ENCODE measurements around the gene POP7. TPM values are rescaled to one million over a fixed set of nuclear protein-coding genes. Genes with fewer than 3 reads are reported as not detected.
A peak's percentile ranks its signal among the peaks of the same experiment; 100 is the strongest.
"Not testable (repeated sequence)": the region's sequence is repeated elsewhere in the genome, so short reads cannot be mapped to it uniquely, and the experiment has no call there.

POP7 gene
- polyA plus RNA-seq, 4 donors, result 20.6 to 31.4 (median 23.9) TPM

DNA sequence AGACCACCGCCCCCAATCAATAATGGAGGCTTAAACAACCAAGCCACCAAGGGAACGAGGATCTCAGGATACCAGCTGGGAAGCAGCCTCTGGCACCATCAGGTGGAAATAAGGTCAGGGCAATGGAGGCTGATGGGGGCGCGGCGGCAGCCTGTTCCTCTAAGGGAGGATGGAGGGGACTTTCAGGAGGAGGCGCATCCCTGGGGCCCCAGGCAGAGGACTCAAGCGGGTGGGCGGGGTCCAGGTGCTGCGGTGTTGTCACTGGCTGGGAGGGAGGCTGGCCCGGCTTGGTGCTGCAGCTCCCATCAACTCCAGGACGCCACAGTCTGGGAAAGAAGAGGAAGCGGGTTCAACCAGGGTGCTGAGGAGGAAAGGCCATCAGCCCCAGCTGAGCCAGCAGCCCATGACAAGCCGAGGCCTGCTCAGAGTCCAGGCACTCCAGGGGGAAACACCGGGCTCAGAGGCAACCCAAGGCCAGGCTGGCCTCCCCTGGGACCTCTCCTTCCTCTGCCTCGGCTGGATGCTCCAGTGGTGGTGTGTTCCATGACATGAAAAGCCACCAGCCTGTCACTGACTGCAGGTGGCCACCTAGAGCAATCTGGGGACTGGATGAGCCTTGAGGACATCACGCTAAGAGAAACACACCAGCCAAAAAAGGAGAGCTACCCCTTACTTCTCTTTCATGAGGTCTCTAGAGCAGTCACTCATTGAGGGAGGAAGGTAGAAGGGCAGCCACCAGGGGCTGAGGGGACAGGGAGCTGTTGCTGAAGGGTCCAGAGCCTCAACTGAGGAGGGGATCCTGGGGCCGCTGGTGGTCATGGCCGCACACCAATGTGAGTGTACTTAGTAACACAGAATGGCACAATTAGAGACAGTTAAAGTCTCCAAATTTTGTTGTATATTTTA lies 16.4 kb upstream of the POP7 start:
- DNase-seq (ENCODE audit: low read depth in 4 of 4, low spot score in 3 of 4), result no peak

DNA sequence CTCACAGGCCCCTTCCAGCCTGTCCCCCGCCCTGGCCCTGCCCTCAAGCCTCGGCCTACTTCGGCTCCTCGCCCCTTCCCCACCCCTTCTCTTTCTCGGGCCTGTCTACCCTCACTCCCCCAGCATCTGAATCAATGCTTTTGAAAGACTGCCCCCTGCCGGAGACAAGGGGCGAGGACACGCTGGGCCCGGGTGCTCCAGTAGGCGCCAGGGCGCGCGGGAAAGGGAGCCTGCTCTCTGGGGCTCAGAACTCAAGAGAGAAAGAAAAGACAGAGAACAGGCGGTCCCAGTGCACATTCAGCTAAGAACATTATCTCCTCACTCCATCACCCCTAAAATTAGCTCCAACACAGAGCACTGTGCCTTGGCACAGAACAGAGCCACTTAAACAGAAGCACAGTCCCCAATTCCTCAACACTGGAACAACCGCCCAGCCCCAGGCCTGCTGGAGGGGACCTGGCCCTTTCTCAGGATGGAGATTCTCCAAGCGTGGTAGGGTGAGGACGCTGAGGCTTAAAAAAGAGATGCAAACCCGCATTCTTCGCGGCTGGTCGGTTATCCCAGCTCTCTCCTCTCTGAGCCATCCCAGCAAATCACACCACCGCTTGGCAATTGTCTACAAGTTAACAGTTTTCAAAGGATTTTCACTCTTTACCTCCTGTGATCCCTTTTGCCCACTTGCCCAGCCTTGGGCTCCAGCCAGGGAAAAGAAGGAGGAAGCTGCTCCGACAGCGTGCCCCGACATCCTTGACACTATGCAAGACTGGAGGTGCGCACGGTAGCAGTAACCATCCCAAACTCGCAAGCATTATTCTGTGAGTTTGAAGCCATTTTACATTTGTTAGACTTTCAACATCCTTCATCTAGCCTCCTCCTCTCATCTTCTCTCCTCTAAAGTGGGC lies 14.0 kb upstream of the POP7 start:
- peak in 1 of 4 donors; percentile 68 for DNase-seq (ENCODE audit: low read depth in 4 of 4, low spot score in 3 of 4)

DNA sequence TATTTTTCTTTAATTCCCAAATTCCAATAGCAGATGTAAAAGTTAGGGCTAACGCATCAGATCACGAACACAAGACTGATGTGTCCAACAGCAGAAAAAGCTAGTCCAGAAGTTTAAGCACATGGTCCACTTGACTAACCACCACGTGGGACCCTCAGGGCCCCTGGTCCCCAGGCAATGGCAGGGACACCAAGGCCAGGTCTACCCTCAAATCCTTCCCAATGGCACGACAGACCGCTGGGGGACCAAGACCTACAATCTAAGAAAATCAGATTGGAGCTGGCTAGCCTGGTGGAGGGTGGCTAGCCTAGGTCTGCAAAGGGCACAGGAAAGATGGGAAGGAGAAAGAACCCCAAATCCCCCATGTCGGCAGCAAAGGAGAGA lies 13.4 kb upstream of the POP7 start:
- no peak for DNase-seq (ENCODE audit: low read depth in 4 of 4, low spot score in 3 of 4)

DNA sequence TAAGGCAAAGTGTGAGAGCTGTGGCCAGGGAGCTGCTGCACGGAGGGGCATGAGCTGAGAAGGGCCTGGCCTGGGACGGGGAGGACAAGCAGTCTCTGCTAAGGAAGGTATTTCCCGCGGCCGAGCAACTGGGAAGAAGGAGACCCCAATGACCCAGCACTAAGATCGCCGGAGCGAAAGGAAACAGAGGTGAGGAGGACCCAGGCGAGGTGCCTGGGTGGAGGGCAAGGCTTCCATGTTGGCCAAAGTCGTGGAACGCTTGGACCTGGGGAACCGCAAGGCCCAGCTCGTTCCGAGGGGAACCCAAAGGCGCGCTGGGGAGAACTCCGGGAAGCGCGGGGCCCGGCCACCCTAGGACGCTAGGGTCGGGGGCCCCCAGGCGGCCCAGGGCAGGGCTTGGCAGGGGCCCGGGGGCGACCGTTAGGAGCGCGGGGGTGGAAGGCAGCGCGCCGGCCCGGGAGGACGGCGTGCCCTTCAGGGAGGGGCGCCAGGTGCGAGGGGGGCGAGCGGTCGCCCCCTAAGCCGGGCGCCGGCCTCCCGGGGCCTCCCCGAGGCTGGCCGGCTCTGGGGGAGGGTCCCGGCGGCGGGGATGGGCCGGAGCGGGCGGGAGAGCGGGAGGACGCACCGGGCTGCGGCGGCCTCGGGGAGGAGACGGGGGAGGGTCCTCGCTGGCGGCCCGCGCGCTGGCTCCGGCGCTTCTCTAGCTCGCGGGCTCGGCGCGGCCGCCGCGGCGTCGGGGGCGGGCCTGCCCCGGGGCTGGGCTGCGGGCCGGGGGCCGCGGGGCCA lies 12.4 kb upstream of the POP7 start:
- DNase-seq (ENCODE audit: low read depth in 4 of 4, low spot score in 3 of 4), result no peak

DNA sequence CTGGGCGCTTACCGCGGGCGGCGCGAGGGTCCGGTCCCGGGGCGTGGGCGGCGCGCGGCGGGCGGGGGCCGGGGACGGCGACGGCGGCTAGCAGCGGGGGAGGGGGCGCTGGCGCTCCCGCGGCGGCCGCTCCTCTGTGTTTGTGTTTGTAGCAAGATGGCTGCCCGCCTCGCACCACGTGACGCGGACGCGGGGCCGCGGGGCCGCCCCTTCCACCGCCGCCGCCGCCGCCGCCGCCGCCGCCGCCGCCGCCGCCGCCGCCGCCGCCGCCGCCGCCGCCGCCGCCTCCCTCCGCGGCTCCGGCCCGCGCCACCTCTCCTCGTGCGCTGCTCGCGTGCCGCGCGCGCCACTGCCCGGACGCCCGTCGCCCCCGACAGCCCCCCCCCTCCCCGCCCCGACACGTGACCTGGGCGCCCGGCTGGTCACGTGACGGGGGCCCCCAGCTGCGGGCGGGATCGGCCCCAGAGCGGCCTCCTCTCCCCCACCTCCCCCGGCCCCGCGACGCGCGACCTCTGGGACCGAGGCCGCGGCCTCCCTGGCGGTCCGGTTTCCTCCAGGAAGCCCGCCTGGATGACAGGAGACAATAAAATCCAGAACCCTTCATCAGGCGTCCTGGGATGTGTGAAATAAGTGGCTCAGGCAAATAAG lies 11.7 kb upstream of the POP7 start, which contains the start of gene GIGYF1:
Gene GIGYF1 (minus strand): TSS at position 153 of the 648 bp plus-strand sequence. CDS start 6,012 bp downstream, outside the sequence.
- DNase-seq (ENCODE audit: low read depth in 4 of 4, low spot score in 3 of 4), result no peak

DNA sequence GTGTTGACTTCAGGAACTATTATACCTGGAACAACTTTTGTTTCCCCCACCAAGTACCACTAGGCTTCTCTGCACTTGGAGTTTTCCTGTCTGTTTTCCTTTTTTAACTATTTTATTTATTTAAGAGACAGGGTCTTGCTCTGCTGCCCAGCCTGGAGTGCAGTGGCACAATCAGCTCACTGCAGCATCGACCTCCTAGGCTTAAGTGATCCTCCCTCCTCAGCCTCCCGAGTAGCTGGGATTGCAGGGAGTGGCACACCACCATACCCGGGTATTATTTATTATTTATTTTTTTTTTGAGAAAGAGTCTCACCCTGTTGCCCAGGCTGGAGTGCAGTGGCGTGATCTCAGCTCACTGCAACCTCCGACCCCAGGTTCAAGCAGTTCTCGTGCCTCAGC lies 9.8 kb upstream of the POP7 start:
- DNase-seq (ENCODE audit: low read depth in 4 of 4, low spot score in 3 of 4), result no peak

DNA sequence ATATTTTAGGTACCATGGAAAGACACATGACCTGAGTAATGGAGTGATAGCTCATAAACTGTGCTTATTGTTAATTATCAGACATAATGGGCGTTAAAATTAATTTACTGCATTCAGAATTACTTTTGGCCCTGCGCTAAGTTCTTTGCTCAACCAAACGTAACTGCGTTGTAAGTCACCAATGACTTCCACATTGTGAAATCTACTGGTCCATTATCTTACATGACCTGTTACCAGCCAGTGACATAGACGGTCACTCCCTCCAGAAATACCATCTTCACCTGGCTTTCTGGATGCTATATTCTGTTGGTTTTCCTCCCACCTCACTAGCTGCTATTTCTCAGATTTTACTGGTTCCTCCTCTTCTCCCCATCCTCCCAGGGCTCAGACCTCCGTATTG lies 6.9 kb upstream of the POP7 start:
- no peak for DNase-seq (ENCODE audit: low read depth in 4 of 4, low spot score in 3 of 4)

DNA sequence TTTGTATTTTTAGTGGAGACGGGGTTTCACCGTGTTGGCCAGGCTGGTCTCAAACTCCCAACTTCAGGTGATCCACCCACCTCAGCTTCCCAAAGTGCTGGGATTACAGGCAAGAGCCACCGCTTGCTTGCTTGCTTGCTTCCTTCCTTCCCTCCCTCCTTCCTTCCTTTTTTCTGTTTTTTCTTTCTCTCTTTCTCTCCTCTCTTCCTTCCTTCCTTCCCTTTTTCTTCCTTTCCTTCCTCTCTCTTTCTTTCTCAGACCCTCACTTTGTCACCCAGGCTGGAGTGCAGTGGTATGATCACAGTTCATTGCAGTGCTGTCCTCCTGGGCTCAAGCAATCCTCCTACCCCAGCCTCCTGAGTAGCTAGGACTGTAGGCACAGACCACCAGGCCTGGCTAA lies 4.8 kb upstream of the POP7 start:
- DNase-seq (ENCODE audit: low read depth in 4 of 4, low spot score in 3 of 4), result not testable (repeated sequence)

DNA sequence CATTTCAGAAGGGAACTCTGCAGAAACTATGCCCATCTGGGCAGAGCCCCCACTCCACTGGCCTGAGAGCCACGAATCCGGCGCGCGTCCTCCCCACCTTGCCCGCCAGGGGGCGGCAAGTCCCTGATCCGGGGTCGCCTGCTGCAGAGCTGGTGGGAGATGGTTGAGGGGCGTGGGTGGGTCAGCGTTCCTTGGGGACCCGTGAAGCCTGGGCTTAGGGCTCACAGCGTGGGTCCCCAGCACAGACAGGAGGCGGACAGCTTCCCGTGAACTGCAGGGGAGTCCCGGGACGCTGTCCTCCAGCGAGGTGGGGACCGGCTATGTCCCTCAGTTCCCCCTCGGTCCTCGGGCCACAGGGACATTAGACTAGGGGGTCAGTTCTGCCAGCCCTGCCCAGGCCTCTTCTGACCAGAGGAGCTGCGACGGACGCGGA lies 585 bp upstream of the POP7 start:
- peak in 2 of 4 donors; percentile 69 to 71 for DNase-seq (ENCODE audit: low read depth in 4 of 4, low spot score in 3 of 4)

DNA sequence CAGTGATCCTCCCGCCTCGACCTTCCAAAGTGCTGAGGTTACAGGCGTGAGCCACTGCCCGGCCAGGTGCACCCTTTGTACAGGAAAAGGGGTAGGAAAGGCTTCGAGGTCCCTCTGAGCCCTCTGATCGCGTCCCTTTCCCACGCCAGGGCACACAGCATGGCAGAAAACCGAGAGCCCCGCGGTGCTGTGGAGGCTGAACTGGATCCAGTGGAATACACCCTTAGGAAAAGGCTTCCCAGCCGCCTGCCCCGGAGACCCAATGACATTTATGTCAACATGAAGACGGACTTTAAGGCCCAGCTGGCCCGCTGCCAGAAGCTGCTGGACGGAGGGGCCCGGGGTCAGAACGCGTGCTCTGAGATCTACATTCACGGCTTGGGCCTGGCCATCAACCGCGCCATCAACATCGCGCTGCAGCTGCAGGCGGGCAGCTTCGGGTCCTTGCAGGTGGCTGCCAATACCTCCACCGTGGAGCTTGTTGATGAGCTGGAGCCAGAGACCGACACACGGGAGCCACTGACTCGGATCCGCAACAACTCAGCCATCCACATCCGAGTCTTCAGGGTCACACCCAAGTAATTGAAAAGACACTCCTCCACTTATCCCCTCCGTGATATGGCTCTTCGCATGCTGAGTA lies 871 bp downstream of the POP7 start:
- no peak for DNase-seq (ENCODE audit: low read depth in 4 of 4, low spot score in 3 of 4)

DNA sequence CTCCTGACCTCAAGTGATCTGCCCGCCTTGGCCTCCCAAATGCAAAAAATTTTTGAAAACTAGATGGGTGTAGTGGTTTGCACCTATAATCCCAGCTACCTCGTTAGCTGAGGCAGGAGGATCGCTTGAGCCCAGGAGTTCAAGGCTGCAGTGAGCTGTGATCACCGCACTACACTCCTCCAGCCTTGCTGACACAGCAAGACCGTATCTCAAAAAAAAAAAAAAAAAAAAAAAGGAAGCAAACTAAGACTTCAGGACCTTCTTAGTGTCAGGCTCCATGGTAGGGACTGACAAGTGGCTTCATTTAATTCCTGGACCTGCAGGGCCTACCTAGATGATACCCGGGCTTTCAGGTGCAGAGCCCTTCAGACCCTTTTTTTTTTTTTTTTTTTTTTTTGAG lies 2.5 kb downstream of the POP7 start:
- no peak for DNase-seq (ENCODE audit: low read depth in 4 of 4, low spot score in 3 of 4)

DNA sequence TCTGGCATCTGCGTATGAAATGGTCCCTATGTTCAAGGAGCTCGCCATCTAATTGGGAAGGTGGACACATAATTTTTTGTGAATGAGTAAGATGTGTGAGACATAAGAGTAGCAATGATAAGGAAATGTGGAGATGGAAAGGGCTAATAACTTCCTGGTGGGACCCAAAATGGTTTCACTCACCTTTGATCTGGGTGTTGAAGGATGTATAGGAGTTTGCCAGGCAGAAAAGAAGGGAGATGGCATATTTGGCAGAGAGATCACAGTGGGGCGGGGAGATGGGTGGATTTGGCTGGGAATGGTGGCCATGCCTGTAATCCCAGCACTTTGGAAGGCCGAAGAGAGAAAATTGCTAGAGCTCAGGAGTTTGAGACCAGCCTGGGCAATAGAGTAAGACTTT lies 4.5 kb downstream of the POP7 start:
- DNase-seq (ENCODE audit: low read depth in 4 of 4, low spot score in 3 of 4), result no peak

DNA sequence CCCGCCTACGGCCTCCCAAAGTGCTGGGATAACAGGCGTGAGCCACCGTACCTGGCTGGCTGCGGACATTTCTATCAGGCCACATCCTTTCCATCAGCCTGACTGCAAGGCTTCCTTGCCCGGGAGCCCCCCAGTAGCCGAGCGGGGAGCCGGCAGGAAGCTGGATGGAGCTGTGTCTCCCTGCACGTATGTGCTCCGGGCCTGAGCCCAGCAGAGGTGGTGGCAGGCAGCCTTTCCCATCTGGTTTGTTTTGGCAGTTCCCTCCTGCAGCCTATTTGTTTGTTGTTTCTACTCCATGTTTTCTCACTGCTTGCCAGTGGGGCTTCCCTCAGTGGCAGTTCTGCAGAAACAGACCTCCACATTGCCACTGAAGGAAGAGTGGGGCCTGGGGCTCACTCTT lies 5.4 kb downstream of the POP7 start:
- DNase-seq (ENCODE audit: low read depth in 4 of 4, low spot score in 3 of 4), result no peak

DNA sequence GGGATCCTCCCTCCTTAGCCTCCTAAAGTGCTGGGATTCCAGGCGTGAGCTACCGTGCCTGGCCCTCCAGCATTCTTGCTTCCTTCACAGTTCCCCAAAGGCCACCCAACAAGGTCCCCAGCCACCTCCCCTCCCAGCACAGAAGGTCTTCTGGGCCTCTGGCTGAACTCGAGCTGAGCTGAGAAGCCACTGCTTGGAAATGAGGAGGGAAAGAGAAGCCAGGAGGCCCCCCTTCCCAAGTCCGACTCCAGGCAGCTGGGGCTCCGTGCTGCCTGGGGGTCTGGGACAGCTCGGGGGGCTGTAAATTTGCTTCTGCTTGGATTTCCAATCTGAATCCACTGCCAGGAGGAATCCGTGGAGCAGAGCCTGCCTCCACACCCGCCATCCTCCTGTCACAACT lies 8.8 kb downstream of the POP7 start:
- no peak for DNase-seq (ENCODE audit: low read depth in 4 of 4, low spot score in 3 of 4)

DNA sequence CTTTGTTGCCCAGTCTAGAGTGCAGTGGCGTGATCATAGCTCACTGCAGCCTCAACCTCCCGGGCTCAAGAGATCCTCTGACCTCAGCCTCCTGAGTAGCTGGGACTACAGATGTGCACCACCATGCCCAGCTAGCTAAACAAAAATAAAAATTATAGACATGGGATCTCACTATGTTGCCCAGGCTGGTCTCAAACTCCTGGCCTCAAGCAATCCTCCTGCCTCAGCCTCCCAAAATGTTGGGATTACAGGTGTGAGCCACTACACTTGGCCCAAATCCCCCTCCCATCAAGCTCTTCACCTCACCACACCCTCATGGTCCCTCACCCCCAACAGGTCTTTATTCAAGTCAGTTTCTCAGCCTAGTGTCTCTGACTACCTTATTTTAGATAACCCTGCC lies 11.2 kb downstream of the POP7 start:
- not testable (repeated sequence) for DNase-seq (ENCODE audit: low read depth in 4 of 4, low spot score in 3 of 4)

DNA sequence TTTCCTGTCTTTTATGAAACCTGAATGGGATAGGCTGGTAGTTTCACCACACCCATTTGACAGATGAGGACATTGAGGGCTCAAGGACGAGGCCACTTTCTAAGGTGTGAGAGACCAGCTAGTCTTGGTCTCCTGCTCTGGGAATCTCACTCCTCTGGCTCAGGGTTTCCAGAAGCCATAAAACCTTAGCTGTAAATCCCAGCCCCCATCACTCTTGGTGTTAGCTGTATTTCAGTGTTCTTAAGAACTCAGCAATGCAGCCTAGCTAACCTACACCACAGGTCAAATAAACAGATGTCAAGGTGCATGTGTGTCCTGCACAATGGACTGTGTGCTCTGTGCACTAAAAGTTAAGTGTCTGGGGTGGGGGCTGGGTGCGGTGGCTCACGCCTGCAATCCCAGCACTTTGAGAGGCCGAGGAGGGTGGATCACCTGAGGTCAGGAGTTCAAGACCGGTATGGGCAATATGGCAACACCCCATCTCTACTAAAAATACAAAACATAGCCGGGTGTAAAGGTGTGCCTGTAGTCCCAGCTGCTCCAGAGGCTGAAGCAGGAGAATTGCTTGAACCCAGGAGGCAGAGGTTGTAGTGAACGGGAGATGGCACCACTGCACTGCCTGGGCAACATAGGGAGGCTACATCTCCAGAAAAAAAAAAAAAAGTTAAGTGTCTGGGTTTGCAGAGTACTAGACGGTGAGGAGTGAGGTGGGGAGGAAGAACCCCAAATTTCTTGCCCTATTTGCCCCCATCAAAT lies 13.8 kb downstream of the POP7 start:
- no peak for DNase-seq (ENCODE audit: low read depth in 4 of 4, low spot score in 3 of 4)

DNA sequence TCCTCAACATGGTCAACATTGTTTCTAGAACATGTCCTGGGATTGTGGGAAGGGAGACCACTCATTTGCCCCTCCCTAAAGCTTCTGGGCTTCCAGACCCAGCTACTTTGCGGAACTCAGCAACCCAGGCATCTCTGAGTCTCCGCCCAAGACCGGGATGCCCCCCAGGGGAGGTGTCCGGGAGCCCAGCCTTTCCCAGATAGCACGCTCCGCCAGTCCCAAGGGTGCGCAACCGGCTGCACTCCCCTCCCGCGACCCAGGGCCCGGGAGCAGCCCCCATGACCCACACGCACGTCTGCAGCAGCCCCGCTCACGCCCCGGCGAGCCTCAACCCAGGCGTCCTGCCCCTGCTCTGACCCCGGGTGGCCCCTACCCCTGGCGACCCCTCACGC lies 14.4 kb downstream of the POP7 start, which contains the start of gene EPO:
Gene EPO (plus strand): TSS at position 190 of the 392 bp plus-strand sequence. CDS start 513 bp downstream, outside the sequence.
- DNase-seq (ENCODE audit: low read depth in 4 of 4, low spot score in 3 of 4), result no peak

DNA sequence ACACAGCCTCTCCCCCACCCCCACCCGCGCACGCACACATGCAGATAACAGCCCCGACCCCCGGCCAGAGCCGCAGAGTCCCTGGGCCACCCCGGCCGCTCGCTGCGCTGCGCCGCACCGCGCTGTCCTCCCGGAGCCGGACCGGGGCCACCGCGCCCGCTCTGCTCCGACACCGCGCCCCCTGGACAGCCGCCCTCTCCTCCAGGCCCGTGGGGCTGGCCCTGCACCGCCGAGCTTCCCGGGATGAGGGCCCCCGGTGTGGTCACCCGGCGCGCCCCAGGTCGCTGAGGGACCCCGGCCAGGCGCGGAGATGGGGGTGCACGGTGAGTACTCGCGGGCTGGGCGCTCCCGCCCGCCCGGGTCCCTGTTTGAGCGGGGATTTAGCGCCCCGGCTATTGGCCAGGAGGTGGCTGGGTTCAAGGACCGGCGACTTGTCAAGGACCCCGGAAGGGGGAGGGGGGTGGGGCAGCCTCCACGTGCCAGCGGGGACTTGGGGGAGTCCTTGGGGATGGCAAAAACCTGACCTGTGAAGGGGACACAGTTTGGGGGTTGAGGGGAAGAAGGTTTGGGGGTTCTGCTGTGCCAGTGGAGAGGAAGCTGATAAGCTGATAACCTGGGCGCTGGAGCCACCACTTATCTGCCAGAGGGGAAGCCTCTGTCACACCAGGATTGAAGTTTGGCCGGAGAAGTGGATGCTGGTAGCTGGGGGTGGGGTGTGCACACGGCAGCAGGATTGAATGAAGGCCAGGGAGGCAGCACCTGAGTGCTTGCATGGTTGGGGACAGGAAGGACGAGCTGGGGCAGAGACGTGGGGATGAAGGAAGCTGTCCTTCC lies 15.0 kb downstream of the POP7 start:
- no peak for DNase-seq (ENCODE audit: low read depth in 4 of 4, low spot score in 3 of 4)

Measured in left renal pelvis (tissue), 4 donors.